Thymus (tissue), 11 donors: ENCODE measurements around the gene SMURF2. TPM values are rescaled to one million over a fixed set of nuclear protein-coding genes. Genes with fewer than 3 reads are reported as not detected.

Source experiments
- DNase-seq, 9 donors: peaks; one replicate each; pipeline ENCODE4 v3.0.0-alpha.2; 2013; ENCODE audit warnings: low spot score in 9 of 9, low read depth in 6 of 9, missing footprints in 1 of 9
- H3K27ac ChIP-seq, 2 donors: one replicate each; pipeline ENCODE4 v1.5.1; 2013; ENCODE audit warnings: control low read depth in 1 of 2, low read depth in 1 of 2, low read length in 1 of 2, mild to moderate bottlenecking in 1 of 2, moderate library complexity in 1 of 2
- H3K27me3 ChIP-seq, 2 donors: one replicate each; pipeline ENCODE4 v1.5.1; 2013; ENCODE audit warnings: low read length in 1 of 2; ENCODE audit not compliant: control insufficient read depth in 2 of 2, insufficient read depth in 1 of 2
- H3K36me3 ChIP-seq, 2 donors: one replicate each; pipeline ENCODE4 v1.5.1; 2013; ENCODE audit warnings: low read length in 1 of 2, mild to moderate bottlenecking in 1 of 2, moderate library complexity in 1 of 2; ENCODE audit not compliant: control insufficient read depth in 2 of 2, insufficient read depth in 2 of 2
- H3K4me1 ChIP-seq, 2 donors: one replicate each; pipeline ENCODE4 v1.5.1; 2013; ENCODE audit warnings: low read length in 2 of 2; ENCODE audit not compliant: control insufficient read depth in 2 of 2, insufficient read depth in 2 of 2
- H3K4me3 ChIP-seq, 2 donors: one replicate each; pipeline ENCODE4 v1.5.1; 2013; ENCODE audit warnings: low read length in 2 of 2, control low read depth in 1 of 2, mild to moderate bottlenecking in 1 of 2
- H3K9me3 ChIP-seq, 2 donors: one replicate each; pipeline ENCODE4 v1.5.1; 2013; ENCODE audit warnings: low read length in 1 of 2, mild to moderate bottlenecking in 1 of 2; ENCODE audit not compliant: control insufficient read depth in 2 of 2, insufficient read depth in 1 of 2
- WGBS: extraction: QIAGEN DNeasy Blood & Tissue Kit; methylation state at CpG from one replicate; pipeline ENCODE4 v1.1.7; 2013; 5-methylcytosine and 5-hydroxymethylcytosine counted together
- polyA plus RNA-seq: library from polyadenylated mRNA; stranded (reverse); fragments of 200-250 nt; gene quantifications from one replicate; pipeline ENCODE4 v1.2.3, GENCODE V29; 2013
- total RNA-seq: library from RNA; stranded (reverse); fragments of 120-200 nt; gene quantifications from one replicate; pipeline ENCODE4 v1.2.4, GENCODE V29; 2013
- donor health status: healthy.

Gene SMURF2
- total and polyA plus RNA-seq, 2 donors, result 14.1 to 29.7 TPM

DNA sequence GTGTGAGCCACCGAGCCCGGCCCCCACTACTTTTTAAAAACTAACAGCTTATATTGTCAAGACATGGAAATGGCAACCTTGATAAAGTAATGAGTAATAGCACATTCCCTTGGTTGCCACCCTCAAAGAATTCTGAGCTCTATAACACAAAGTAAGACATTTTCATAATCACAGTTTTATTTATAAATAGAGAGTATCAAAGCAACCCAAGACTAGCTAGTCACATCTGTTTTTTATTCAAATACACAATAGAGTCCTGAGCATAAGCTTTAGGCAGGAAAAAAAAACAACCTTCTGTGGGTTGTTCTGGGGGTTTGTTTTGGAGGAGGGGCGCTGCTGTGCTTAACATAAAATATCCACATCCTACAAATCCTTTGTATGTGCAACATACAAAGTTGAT is 86.7 kb downstream of the SMURF2 start:
- 96% methylated on average over 3 of the region's 3 CpGs for WGBS
- no peaks in the 10 kb centered on the region for H3K9me3 ChIP-seq
- H3K27me3 ChIP-seq, result no peaks in the 10 kb centered on the region
- H3K4me3 ChIP-seq, result no peak overlapping the region
- H3K4me1 ChIP-seq, result no peaks in the 10 kb centered on the region
- DNase-seq, result no peak
- H3K36me3 ChIP-seq, result peaks cover 13 to 30% of the 10 kb centered on the region in 2 donors
- no peak overlapping the region for H3K27ac ChIP-seq

DNA sequence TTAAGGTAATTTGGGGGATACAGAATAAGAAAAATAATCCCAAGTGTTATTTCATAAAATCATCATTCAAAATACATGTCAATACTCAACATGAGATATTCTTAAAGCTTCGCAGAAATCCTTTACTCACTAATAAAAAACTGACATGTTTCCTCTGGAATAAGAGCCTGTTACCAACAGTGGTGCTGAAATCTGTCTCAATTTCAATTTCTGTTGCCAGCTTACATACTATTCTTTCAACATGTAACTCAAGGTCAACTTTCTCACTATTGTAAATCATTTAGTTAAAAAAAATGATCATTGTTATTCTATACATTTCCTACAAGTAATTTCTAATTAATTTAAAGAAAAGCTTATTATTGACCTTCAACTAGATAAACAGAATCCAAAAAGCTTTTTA is 87.5 kb downstream of the SMURF2 start:
- Histone ChIP-seq H3K27ac (no peak overlapping the region), H3K4me3 (no peak overlapping the region), H3K36me3 (peaks cover 12 to 34% of the 10 kb centered on the region in 2 donors), H3K4me1 (no peaks in the 10 kb centered on the region), H3K9me3 (no peaks in the 10 kb centered on the region), H3K27me3 (no peaks in the 10 kb centered on the region)
- WGBS, result 97% methylated on average over 1 of the region's 1 CpG
- no peak for DNase-seq

DNA sequence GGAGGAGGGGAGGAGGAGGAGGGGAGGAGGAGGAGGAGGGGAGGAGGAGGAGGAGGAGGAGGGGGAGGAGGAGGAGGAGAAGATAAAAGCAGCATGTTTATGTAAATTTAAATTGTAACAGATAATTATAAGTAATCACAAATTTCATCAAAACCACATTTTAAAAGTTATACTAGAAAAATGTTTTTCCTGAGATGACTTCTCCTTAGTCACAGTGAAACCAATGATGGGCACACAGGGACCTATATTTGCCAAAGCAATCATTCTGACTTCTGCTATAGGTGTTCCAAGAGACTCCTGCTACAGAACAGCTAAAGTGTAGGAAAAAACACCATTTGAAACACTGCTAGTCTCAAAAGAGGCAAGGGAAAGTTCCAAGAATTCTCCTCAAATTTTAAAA is 88.9 kb downstream of the SMURF2 start:
- Histone ChIP-seq H3K4me3 (no peak overlapping the region), H3K9me3 (no peaks in the 10 kb centered on the region), H3K27me3 (no peaks in the 10 kb centered on the region), H3K27ac (no peak overlapping the region), H3K36me3 (peaks cover 14 to 32% of the 10 kb centered on the region in 2 donors), H3K4me1 (no peaks in the 10 kb centered on the region)
- DNase-seq, result no peak

DNA sequence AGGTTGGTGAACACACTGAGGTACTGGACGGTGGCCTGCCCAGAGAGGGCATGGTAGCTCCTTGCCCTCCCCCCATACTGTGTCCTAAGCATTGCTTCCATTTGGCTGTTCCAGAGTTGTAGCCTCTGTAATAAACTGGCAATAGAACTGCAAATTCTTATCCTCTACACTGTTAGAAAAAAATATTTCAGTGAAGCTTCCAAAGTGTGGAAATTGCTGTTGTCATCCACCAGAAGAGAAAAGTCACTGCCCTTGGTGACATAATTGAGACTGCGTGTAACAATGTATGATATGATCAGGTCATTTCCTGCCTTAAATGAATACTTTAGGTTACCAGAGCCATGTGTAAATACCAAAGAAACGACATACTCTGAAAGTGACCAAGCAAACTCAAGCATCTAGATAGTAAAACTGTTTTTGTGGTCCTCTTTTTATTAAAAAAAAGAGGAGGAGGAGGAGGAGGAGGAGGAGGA is 89.4 kb downstream of the SMURF2 start:
- Histone ChIP-seq H3K4me1 (no peaks in the 10 kb centered on the region), H3K27ac (no peak overlapping the region), H3K4me3 (no peak overlapping the region), H3K27me3 (no peaks in the 10 kb centered on the region), H3K36me3 (peaks cover 17 to 30% of the 10 kb centered on the region in 2 donors), H3K9me3 (no peaks in the 10 kb centered on the region)
- DNase-seq, result no peak
- 78% methylated on average over 3 of the region's 3 CpGs for WGBS

- WGBS, result 94% methylated on average over 6 of the region's 6 CpGs
- no peak for DNase-seq
- Histone ChIP-seq H3K27ac (no peak overlapping the region), H3K4me1 (no peaks in the 10 kb centered on the region), H3K4me3 (no peak overlapping the region), H3K27me3 (no peaks in the 10 kb centered on the region), H3K9me3 (no peaks in the 10 kb centered on the region), H3K36me3 (peaks cover 12 to 27% of the 10 kb centered on the region in 2 donors)
Measured at GRCh38 chr17:64571746-64572145, 90.4 kb downstream of the SMURF2 start.

- H3K4me3 ChIP-seq, result no peak overlapping the region
- no peak overlapping the region for H3K27ac ChIP-seq
- H3K27me3 ChIP-seq, result no peaks in the 10 kb centered on the region
- DNase-seq, result no peak
- H3K36me3 ChIP-seq, result peaks cover 16 to 32% of the 10 kb centered on the region in 2 donors
- H3K9me3 ChIP-seq, result no peaks in the 10 kb centered on the region
- H3K4me1 ChIP-seq, result no peaks in the 10 kb centered on the region
Measured at GRCh38 chr17:64565563-64565962, 96.5 kb downstream of the SMURF2 start.

GRCh38 chr17:64564098-64564497 is 98.0 kb downstream of the SMURF2 start:
- Histone ChIP-seq H3K4me1 (no peaks in the 10 kb centered on the region), H3K27me3 (no peaks in the 10 kb centered on the region), H3K4me3 (no peak overlapping the region), H3K27ac (no peak overlapping the region), H3K36me3 (peaks cover 16 to 31% of the 10 kb centered on the region in 2 donors), H3K9me3 (no peaks in the 10 kb centered on the region)
- DNase-seq, result no peak
- WGBS, result 98% methylated on average over 1 of the region's 1 CpG

- DNase-seq, result no peak
- Histone ChIP-seq H3K4me3 (no peak overlapping the region), H3K27me3 (no peaks in the 10 kb centered on the region), H3K36me3 (peaks cover 6 to 55% of the 10 kb centered on the region in 2 donors), H3K9me3 (no peaks in the 10 kb centered on the region), H3K27ac (no peak overlapping the region), H3K4me1 (no peaks in the 10 kb centered on the region)
- 97% methylated on average over 4 of the region's 4 CpGs for WGBS
Measured at GRCh38 chr17:64555281-64555680, 106.8 kb downstream of the SMURF2 start.

- Histone ChIP-seq H3K4me1 (no peaks in the 10 kb centered on the region), H3K27me3 (no peaks in the 10 kb centered on the region), H3K9me3 (no peaks in the 10 kb centered on the region), H3K36me3 (peaks cover 12 to 56% of the 10 kb centered on the region in 2 donors), H3K4me3 (no peak overlapping the region), H3K27ac (no peak overlapping the region)
- no peak for DNase-seq
Measured at GRCh38 chr17:64554028-64554637, 108.0 kb downstream of the SMURF2 start.
